ENCODE measurements around the gene SP5.

DNA sequence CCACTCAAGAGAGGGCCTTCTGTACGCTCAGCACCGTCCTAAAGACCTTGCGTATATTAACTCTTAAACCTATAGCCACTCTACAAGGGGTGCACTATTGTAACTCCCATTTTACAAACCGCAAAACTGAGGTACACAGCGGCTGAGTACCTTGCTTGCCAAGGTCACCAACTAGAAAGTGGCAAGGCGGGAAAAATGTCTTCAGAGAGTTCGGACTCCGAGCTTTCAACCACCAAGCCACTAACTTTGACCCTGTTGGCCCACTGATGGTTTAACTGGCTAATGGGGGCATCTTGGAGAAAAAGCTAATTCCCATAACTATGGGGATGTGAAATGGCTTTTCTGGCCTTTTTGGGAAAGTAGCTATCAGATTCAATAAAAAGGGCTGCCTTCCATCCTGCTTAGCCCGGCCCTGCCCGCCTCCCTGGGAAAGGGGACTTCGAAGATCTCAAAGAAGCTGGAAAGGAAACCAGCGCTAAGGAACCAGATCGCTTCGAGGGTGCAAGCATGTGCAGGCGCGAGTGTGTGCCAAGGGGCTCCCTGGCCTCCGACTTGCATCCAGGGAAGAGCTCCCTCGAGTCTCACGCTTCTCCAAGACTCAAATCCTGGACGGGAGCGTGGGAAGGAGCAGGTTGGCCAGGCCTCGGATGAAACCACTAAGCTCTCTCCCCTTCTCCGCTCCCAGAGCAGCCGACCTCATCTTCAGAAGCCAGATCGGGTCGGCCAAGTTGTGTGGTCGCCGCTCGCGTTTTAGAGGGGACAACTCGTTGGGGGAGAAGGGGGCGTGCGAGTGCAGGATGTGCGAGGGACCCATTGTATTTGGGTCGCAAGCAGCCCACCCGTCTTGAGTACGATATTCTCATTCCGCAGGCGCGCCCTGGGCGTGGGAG lies 2.2 kb upstream of the SP5 start:
- TF ChIP-seq, protein P1, sequence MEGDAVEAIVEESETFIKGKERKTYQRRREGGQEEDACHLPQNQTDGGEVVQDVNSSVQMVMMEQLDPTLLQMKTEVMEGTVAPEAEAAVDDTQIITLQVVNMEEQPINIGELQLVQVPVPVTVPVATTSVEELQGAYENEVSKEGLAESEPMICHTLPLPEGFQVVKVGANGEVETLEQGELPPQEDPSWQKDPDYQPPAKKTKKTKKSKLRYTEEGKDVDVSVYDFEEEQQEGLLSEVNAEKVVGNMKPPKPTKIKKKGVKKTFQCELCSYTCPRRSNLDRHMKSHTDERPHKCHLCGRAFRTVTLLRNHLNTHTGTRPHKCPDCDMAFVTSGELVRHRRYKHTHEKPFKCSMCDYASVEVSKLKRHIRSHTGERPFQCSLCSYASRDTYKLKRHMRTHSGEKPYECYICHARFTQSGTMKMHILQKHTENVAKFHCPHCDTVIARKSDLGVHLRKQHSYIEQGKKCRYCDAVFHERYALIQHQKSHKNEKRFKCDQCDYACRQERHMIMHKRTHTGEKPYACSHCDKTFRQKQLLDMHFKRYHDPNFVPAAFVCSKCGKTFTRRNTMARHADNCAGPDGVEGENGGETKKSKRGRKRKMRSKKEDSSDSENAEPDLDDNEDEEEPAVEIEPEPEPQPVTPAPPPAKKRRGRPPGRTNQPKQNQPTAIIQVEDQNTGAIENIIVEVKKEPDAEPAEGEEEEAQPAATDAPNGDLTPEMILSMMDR (IDR thresholded peaks at IDR 0.05), result no peak
- no peak for TF ChIP-seq POLR2AphosphoS5 (IDR thresholded peaks at IDR 0.05; ENCODE audit: low read depth, low read length)

Data from Panc1 (cell line).